Measurements from ENCODE around the gene QRICH2. TPM values are rescaled to one million over a fixed set of nuclear protein-coding genes. Genes with fewer than 3 reads are reported as not detected.

QRICH2 gene
- total and polyA plus RNA-seq, 9 of the 15 experiments (the other 6 are each of a cell fraction or from before 2014, with no cell fraction given): 0.03 to 1.6 (median 0.81) TPM

- 0 out of 2 replicates have a peak, but pooled peaks have one; percentile 34 for TF ChIP-seq NFATC3 (IDR thresholded peaks at IDR 0.05)
- TF ChIP-seq MAZ (CRISPR knock-in tag; conservative IDR thresholded peaks at IDR 0.05 in 1 of 2, IDR thresholded peaks at IDR 0.05 in 1 of 2): 0 out of 4 replicates have a peak, but pooled peaks of 1 of the 2 experiments have one; percentile 1
- TF ChIP-seq ARID1B (IDR thresholded peaks at IDR 0.05): 0 out of 2 replicates have a peak, but pooled peaks have one; percentile 9
- no peak for TF ChIP-seq ZNF609 (CRISPR knock-in tag; IDR thresholded peaks at IDR 0.05; ENCODE audit: borderline replicate concordance)
- TF ChIP-seq NFIC (IDR thresholded peaks at IDR 0.05): 0 out of 2 replicates have a peak, but pooled peaks have one; percentile 8
- no peak for TF ChIP-seq ZNF184 (CRISPR knock-in tag; IDR thresholded peaks at IDR 0.05)
- no peak for TF ChIP-seq SMC3 (conservative IDR thresholded peaks at IDR 0.05; ENCODE audit: insufficient read depth, low read depth, low read length)
- no peak for TF ChIP-seq KAT2B (IDR thresholded peaks at IDR 0.05; ENCODE audit: low read depth, low read length)
- TF ChIP-seq ZNF740 (CRISPR knock-in tag; IDR thresholded peaks at IDR 0.05): no peak
- TF ChIP-seq ZNF740 (tag; IDR thresholded peaks at IDR 0.05): 0 out of 4 replicates have a peak, but pooled peaks of 1 of the 2 experiments have one; percentile 52
- TF ChIP-seq ZNF431 (CRISPR knock-in tag; IDR thresholded peaks at IDR 0.05): no peak
- TF ChIP-seq SMARCA5 (IDR thresholded peaks at IDR 0.05): 0 out of 2 replicates have a peak, but pooled peaks have one; percentile 25
- TF ChIP-seq ZNF507 (tag; conservative IDR thresholded peaks at IDR 0.05): peak; percentile 77
- TF ChIP-seq KLF6 (CRISPR knock-in tag; IDR thresholded peaks at IDR 0.05; ENCODE audit: borderline replicate concordance): 0 out of 2 replicates have a peak, but pooled peaks have one; percentile 6
- TF ChIP-seq THRAP3 (IDR thresholded peaks at IDR 0.05; ENCODE audit: borderline replicate concordance): peak; percentile 92; the same call in 1 of the 2 replicates
- TF ChIP-seq MTA1 (IDR thresholded peaks at IDR 0.05; ENCODE audit: borderline replicate concordance): 0 out of 2 replicates have a peak, but pooled peaks have one; percentile 39
Observed at GRCh38 chr17:76264425-76264754, 43.7 kb downstream of the QRICH2 start (continued).

All from K562 (cell line).